GM23248 (cell line): ENCODE results near the gene SLC9C1. TPM values are rescaled to one million over a fixed set of nuclear protein-coding genes. Genes with fewer than 3 reads are reported as not detected.

Experiments
- DNase-seq: peaks from one replicate; pipeline ENCODE4 v3.0.0-alpha.2; 2015
- H2AFZ ChIP-seq: fragments of 200-600 bp; sonication (generic); 2 replicates; pipeline ENCODE4 v1.6.1; 2016; ENCODE audit warnings: antibody characterized with exemption
- H3F3A ChIP-seq: fragments of 200-600 bp; sonication (generic); 2 replicates; pipeline ENCODE4 v1.6.1; 2016; ENCODE audit warnings: mild to moderate bottlenecking, antibody characterized with exemption, mixed run types; ENCODE audit not compliant: insufficient read depth
- H3K27ac ChIP-seq: fragments of 200-600 bp; sonication (generic); 2 replicates; pipeline ENCODE4 v1.5.1; 2016; ENCODE audit warnings: mild to moderate bottlenecking
- H3K27me3 ChIP-seq: fragments of 200-600 bp; sonication (generic); replicated peaks from 2 replicates; pipeline ENCODE4 v1.6.1; 2016; ENCODE audit warnings: mild to moderate bottlenecking; ENCODE audit not compliant: insufficient read depth
- H3K36me3 ChIP-seq: fragments of 200-600 bp; sonication (generic); 2 replicates; pipeline ENCODE4 v1.6.1; 2016; ENCODE audit warnings: low read depth, mild to moderate bottlenecking
- H3K4me1 ChIP-seq: fragments of 200-600 bp; sonication (generic); 2 replicates; pipeline ENCODE4 v1.6.1; 2016; ENCODE audit warnings: mild to moderate bottlenecking; ENCODE audit not compliant: insufficient read depth
- H3K4me2 ChIP-seq: fragments of 200-600 bp; sonication (generic); one replicate; pipeline ENCODE4 v1.6.1; 2016; ENCODE audit warnings: mild to moderate bottlenecking; ENCODE audit not compliant: unreplicated experiment
- H3K4me3 ChIP-seq: fragments of 200-600 bp; sonication (generic); 2 replicates; pipeline ENCODE4 v1.5.1; 2016; ENCODE audit warnings: mild to moderate bottlenecking
- H3K79me2 ChIP-seq: fragments of 200-600 bp; sonication (generic); 2 replicates; pipeline ENCODE4 v1.6.1; 2016; ENCODE audit warnings: mild to moderate bottlenecking; ENCODE audit not compliant: insufficient read depth
- H3K9ac ChIP-seq: fragments of 200-600 bp; sonication (generic); 2 replicates; pipeline ENCODE4 v1.6.1; 2016; ENCODE audit warnings: mild to moderate bottlenecking
- H3K9me2 ChIP-seq: fragments of 200-600 bp; sonication (generic); 2 replicates; pipeline ENCODE4 v1.6.1; 2016; ENCODE audit warnings: mixed run types, mild to moderate bottlenecking, moderate library complexity; ENCODE audit not compliant: insufficient read depth
- H3K9me3 ChIP-seq: fragments of 200-600 bp; sonication (generic); one replicate; pipeline ENCODE4 v1.6.1; 2017; ENCODE audit warnings: low read depth
- H4K20me1 ChIP-seq: fragments of 200-600 bp; sonication (generic); 2 replicates; pipeline ENCODE4 v1.6.0; 2016; ENCODE audit not compliant: insufficient read depth
- EZH2 ChIP-seq: fragments of 200-600 bp; sonication (generic); IDR thresholded peaks from 2 replicates; pipeline ENCODE4 v1.6.1; 2018; ENCODE audit warnings: antibody characterized with exemption, mild to moderate bottlenecking; ENCODE audit not compliant: insufficient read depth, poor library complexity, severe bottlenecking
- EZH2phosphoT487 ChIP-seq: fragments of 200-600 bp; sonication (generic); IDR thresholded peaks from 2 replicates; pipeline ENCODE4 v1.6.1; 2018; ENCODE audit warnings: antibody characterized with exemption, moderate library complexity, mild to moderate bottlenecking, low read depth; ENCODE audit not compliant: insufficient read depth
- WGBS, 2 experiments: methylation state at CpG; one replicate each; pipeline ENCODE4 v1.1.6; 2015 to 2017; ENCODE audit warnings: low lambda C conversion rate in 2 of 2, low coverage in 1 of 2; ENCODE audit errors: missing lambda C conversion rate in 2 of 2; 5-methylcytosine and 5-hydroxymethylcytosine counted together
- in situ Hi-C: fragments of 300-500 bp; cut with MboI; formaldehyde crosslinking; loops from 2 replicates; pipeline ENCODE4 v1.15.0; 2020
- polyA plus RNA-seq: library from polyadenylated mRNA; unstranded; fragments of >200 nt; fragmentation: Nextera tagmentation; extraction: Ambion mirVana; gene quantifications from 2 replicates; pipeline ENCODE4 v1.2.1, GENCODE V29; 2016
- total RNA-seq: library from RNA; depleted of rRNA; stranded (reverse); fragments of >200 nt; shearing (Covaris generic); gene quantifications from 2 replicates; pipeline ENCODE4 v1.2.3, GENCODE V29; 2014

Gene SLC9C1
- total and polyA plus RNA-seq, 2 experiments from 2014 or later: not detected

- no peak overlapping the region for H2AFZ ChIP-seq
- H3K79me2 ChIP-seq: no peaks in the 10 kb centered on the region
- no peak for DNase-seq
- no peak overlapping the region for H3K4me2 ChIP-seq
- H3K9me2 ChIP-seq: no peaks in the 10 kb centered on the region
- no peaks in the 10 kb centered on the region for H3F3A ChIP-seq
- no peaks in the 10 kb centered on the region for H3K36me3 ChIP-seq
- no peaks in the 10 kb centered on the region for H3K9me3 ChIP-seq
- no peaks in the 10 kb centered on the region for H4K20me1 ChIP-seq
- 42 to 64% methylated on average over 1 of the region's 1 CpG for WGBS, 2 experiments
- H3K4me1 ChIP-seq: no peaks in the 10 kb centered on the region
- in situ Hi-C loops: loop anchor here (25.0 kb wide), 1 partner anchor 363 kb away; no protein-coding TSS in a partner anchor
- TF ChIP-seq EZH2: no peak
- no peak overlapping the region for H3K4me3 ChIP-seq
- no peak overlapping the region for H3K9ac ChIP-seq
- H3K27ac ChIP-seq: no peak overlapping the region
- H3K27me3 ChIP-seq: no peaks in the 10 kb centered on the region
These were observed 144.9 kb downstream of the SLC9C1 start for GRCh38 chr3:112149136-112149535.

- Histone ChIP-seq H3K79me2 (no peaks in the 10 kb centered on the region), H3K9me3 (no peaks in the 10 kb centered on the region), H4K20me1 (no peaks in the 10 kb centered on the region), H3K4me1 (no peaks in the 10 kb centered on the region), H3K36me3 (no peaks in the 10 kb centered on the region), H3K27ac (no peak overlapping the region), H2AFZ (no peak overlapping the region), H3K4me2 (no peak overlapping the region), H3K9me2 (no peaks in the 10 kb centered on the region), H3F3A (no peaks in the 10 kb centered on the region), H3K9ac (no peak overlapping the region), H3K4me3 (no peak overlapping the region), H3K27me3 (no peaks in the 10 kb centered on the region; the same call in 1 of the 2 replicates)
- 62 to 68% methylated on average over 1 of the region's 1 CpG for WGBS, 2 experiments
- TF ChIP-seq EZH2 (no peak), EZH2phosphoT487 (no peak)
- DNase-seq: no peak
- in situ Hi-C loops: loop anchor here (25.0 kb wide), 1 partner anchor 369 kb away; no protein-coding TSS in a partner anchor
These were observed 150.3 kb downstream of the SLC9C1 start for GRCh38 chr3:112143689-112144088.

- H3K27ac ChIP-seq: no peak overlapping the region
- no peaks in the 10 kb centered on the region; the same call in 1 of the 2 replicates for H3K27me3 ChIP-seq
- H3K9ac ChIP-seq: no peak overlapping the region
- no peaks in the 10 kb centered on the region for H3K79me2 ChIP-seq
- no peaks in the 10 kb centered on the region for H3K36me3 ChIP-seq
- WGBS, 2 experiments: 33 to 53% methylated on average over 1 of the region's 1 CpG
- no peak overlapping the region for H3K4me3 ChIP-seq
- H3K9me3 ChIP-seq: no peaks in the 10 kb centered on the region
- H4K20me1 ChIP-seq: no peaks in the 10 kb centered on the region
- in situ Hi-C loops: loop anchor here (25.0 kb wide), 1 partner anchor 369 kb away; no protein-coding TSS in a partner anchor
- H3F3A ChIP-seq: no peaks in the 10 kb centered on the region
- no peaks in the 10 kb centered on the region for H3K4me1 ChIP-seq
- H3K9me2 ChIP-seq: no peaks in the 10 kb centered on the region
- TF ChIP-seq EZH2 (no peak), EZH2phosphoT487 (no peak)
- no peak overlapping the region for H3K4me2 ChIP-seq
- DNase-seq: no peak
- H2AFZ ChIP-seq: no peak overlapping the region
These were observed 150.8 kb downstream of the SLC9C1 start for GRCh38 chr3:112143251-112143650.

- TF ChIP-seq EZH2 (no peak), EZH2phosphoT487 (no peak)
- in situ Hi-C loops: loop anchor here (25.0 kb wide), 1 partner anchor 371 kb away; no protein-coding TSS in a partner anchor
- Histone ChIP-seq H3K4me1 (no peaks in the 10 kb centered on the region), H3K9ac (no peak overlapping the region), H3K36me3 (no peaks in the 10 kb centered on the region), H2AFZ (no peak overlapping the region), H3K27ac (no peak overlapping the region), H4K20me1 (no peaks in the 10 kb centered on the region), H3K4me3 (no peak overlapping the region), H3K9me2 (no peaks in the 10 kb centered on the region), H3K9me3 (no peaks in the 10 kb centered on the region), H3K79me2 (no peaks in the 10 kb centered on the region), H3K4me2 (no peak overlapping the region), H3K27me3 (no peaks in the 10 kb centered on the region; the same call in 1 of the 2 replicates), H3F3A (no peaks in the 10 kb centered on the region)
- 73 to 85% methylated on average over 2 of the region's 2 CpGs for WGBS, 2 experiments
- DNase-seq: no peak
These were observed 152.7 kb downstream of the SLC9C1 start for GRCh38 chr3:112141293-112141692.

DNA sequence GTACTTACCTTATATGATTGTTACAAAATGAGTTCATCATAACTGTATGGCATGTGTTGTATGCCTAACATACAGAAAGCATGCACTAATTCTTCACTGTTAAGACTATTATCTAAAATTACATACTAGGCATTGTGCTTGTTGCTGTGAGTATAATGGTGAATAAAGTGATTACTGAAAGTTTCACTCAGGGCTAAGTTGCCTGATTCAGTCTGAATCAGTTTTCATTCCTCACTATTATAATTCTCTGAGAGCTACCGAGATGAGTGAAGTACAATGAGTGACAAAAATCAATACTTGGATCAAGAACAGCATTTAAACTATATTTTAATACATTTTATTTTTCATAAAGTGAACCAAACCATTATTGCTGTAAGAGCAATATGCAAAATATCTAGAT is 153.4 kb downstream of the SLC9C1 start:
- in situ Hi-C loops: loop anchor here (25.0 kb wide), 1 partner anchor 372 kb away; no protein-coding TSS in a partner anchor
- no peak for TF ChIP-seq EZH2
- TF ChIP-seq EZH2phosphoT487: no peak

More for the DNA sequence above, 153.4 kb downstream of the SLC9C1 start:
- Histone ChIP-seq H3K4me2 (no peak overlapping the region), H3K36me3 (no peaks in the 10 kb centered on the region), H3K9me2 (no peaks in the 10 kb centered on the region), H3K9ac (no peak overlapping the region), H3K4me3 (no peak overlapping the region), H2AFZ (no peak overlapping the region), H3K27ac (no peak overlapping the region), H3K4me1 (no peaks in the 10 kb centered on the region), H3K27me3 (no peaks in the 10 kb centered on the region; the same call in 1 of the 2 replicates), H4K20me1 (no peaks in the 10 kb centered on the region), H3K9me3 (no peaks in the 10 kb centered on the region), H3K79me2 (no peaks in the 10 kb centered on the region), H3F3A (no peaks in the 10 kb centered on the region)
- DNase-seq: no peak
- 41 to 54% methylated on average over 1 of the region's 1 CpG for WGBS, 2 experiments
